Measurements from ENCODE around the gene PIK3R5.
A peak's percentile ranks its signal among the peaks of the same experiment; 100 is the strongest.

- TF ChIP-seq CTCF (IDR thresholded peaks at IDR 0.05; ENCODE audit: extremely low read depth in 1 of 2, insufficient read depth in 1 of 2, low read depth in 1 of 2, low read length in 2 of 2), result peak in 1 of 2 donors; percentile 23
- no peak for TF ChIP-seq EZH2 (IDR thresholded peaks at IDR 0.05; ENCODE audit: borderline replicate concordance, low read depth, low read length, severe bottlenecking)
- TF ChIP-seq POLR2AphosphoS5 (IDR thresholded peaks at IDR 0.05; ENCODE audit: insufficient read depth, low read depth, low read length), result no peak
- no peak for TF ChIP-seq JUN (IDR thresholded peaks at IDR 0.05; ENCODE audit: borderline replicate concordance, insufficient read depth, insufficient read length, low read depth)
- TF ChIP-seq POLR2A (IDR thresholded peaks at IDR 0.05; ENCODE audit: low read depth, low read length), result no peak
- TF ChIP-seq MYC (IDR thresholded peaks at IDR 0.05; ENCODE audit: low read depth, low read length), result no peak
These were observed 37.3 kb upstream of the PIK3R5 start for GRCh38 chr17:9002606-9003354.

Measured in endothelial cell of umbilical vein (primary cell).